ENCODE measurements around the gene RRAGD. TPM values are rescaled to one million over a fixed set of nuclear protein-coding genes. Genes with fewer than 3 reads are reported as not detected.

The RRAGD gene
- total and polyA plus RNA-seq, 2 of the 13 experiments (the other 11 are each of a cell fraction or from before 2014, with no cell fraction given): 0.35 to 0.53 TPM

GRCh38 chr6:89379281-89379680 is 32.8 kb downstream of the RRAGD start:
- intact Hi-C loops (cut with micrococcal nuclease; ENCODE audit: unreplicated experiment) (loop anchor here (5.0 to 10.0 kb wide), 2 partner anchors 233 to 394 kb away; no protein-coding TSS in a partner anchor), in situ Hi-C loops (cut with HindIII; ENCODE audit: extremely low pct_ligation_motif_present, low pct_unique_long_range_greater_than_20kb) (no loop called here)
- Histone ChIP-seq H3K9ac (ENCODE audit: insufficient read depth, low read depth, low read length) (no peak overlapping the region), H3K27ac (ENCODE audit: extremely low read length, insufficient read depth, low read length) (no peak overlapping the region), H3K79me2 (ENCODE audit: insufficient read depth, low read length) (no peaks in the 10 kb centered on the region), H4K20me1 (ENCODE audit: insufficient read depth, low read length) (no peaks in the 10 kb centered on the region), H3K36me3 (replicated peaks in 1 of 2; ENCODE audit: control insufficient read depth in 1 of 2, insufficient read depth in 2 of 2, low read length in 2 of 2) (no peaks in the 10 kb centered on the region), H3K4me1 (ENCODE audit: insufficient read depth, low read length) (no peaks in the 10 kb centered on the region), H3K27me3 (ENCODE audit: control insufficient read depth in 1 of 2, insufficient read depth in 2 of 2, low read length in 2 of 2) (no peaks in the 10 kb centered on the region; a peak in 1 of 5 replicates), H3K4me3 (replicated peaks in 1 of 3; ENCODE audit: insufficient read depth in 1 of 3, low read depth in 2 of 3, low read length in 3 of 3) (no peak overlapping the region), H2AFZ (ENCODE audit: low read length) (no peak overlapping the region), H3K9me3 (ENCODE audit: low read length) (no peaks in the 10 kb centered on the region), H3K4me2 (ENCODE audit: low read depth, low read length) (no peak overlapping the region)
- ChIA-PET CTCF (ENCODE audit: low intra/inter-chr PET ratio, low total read pairs) (no interaction called here), POLR2A (interaction anchor here (0.9 kb wide), 1 partner anchor 26 kb away, joined by 3 read pairs; the partner anchor contains the start of gene UBE2J1)
- FAIRE-seq (no peak), ATAC-seq (no peak), DNase-seq (ENCODE audit: low spot score) (no peak)
- TF ChIP-seq ZNF383 (CRISPR knock-in tag; IDR thresholded peaks at IDR 0.05; ENCODE audit: borderline replicate concordance) (no peak), TRAFD1 (CRISPR knock-in tag; IDR thresholded peaks at IDR 0.05; ENCODE audit: borderline replicate concordance) (no peak), ZNF34 (CRISPR knock-in tag; IDR thresholded peaks at IDR 0.05; ENCODE audit: borderline replicate concordance) (no peak), ZNF790 (CRISPR knock-in tag; IDR thresholded peaks at IDR 0.05; ENCODE audit: borderline replicate concordance) (no peak), SALL2 (CRISPR knock-in tag; IDR thresholded peaks at IDR 0.05) (no peak)
- TF ChIP-seq, protein P1, sequence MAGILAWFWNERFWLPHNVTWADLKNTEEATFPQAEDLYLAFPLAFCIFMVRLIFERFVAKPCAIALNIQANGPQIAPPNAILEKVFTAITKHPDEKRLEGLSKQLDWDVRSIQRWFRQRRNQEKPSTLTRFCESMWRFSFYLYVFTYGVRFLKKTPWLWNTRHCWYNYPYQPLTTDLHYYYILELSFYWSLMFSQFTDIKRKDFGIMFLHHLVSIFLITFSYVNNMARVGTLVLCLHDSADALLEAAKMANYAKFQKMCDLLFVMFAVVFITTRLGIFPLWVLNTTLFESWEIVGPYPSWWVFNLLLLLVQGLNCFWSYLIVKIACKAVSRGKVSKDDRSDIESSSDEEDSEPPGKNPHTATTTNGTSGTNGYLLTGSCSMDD (CRISPR knock-in tag; IDR thresholded peaks at IDR 0.05): no peak
- 29% methylated on average over 5 of the region's 5 CpGs for WGBS (ENCODE audit: low lambda C conversion rate)
- BruUV-seq (replicated peaks): no TSS peak

All from HepG2 (cell line).